Measurements from ENCODE around the gene ARPC1A. TPM values are rescaled to one million over a fixed set of nuclear protein-coding genes. Genes with fewer than 3 reads are reported as not detected.
"Not testable (repeated sequence)": the region's sequence is repeated elsewhere in the genome, so short reads cannot be mapped to it uniquely, and the experiment has no call there.

ARPC1A gene
- 161 TPM for total RNA-seq
- long read RNA-seq, transcript ARPC1A-201 (10 exons, 1,565 nt): major isoform, 317 of 356 reads
- long read RNA-seq, partial matches to known transcripts: 28 of 356 reads
- long read RNA-seq, other reads (novel, unspliced or antisense): 11 of 356 reads

DNA sequence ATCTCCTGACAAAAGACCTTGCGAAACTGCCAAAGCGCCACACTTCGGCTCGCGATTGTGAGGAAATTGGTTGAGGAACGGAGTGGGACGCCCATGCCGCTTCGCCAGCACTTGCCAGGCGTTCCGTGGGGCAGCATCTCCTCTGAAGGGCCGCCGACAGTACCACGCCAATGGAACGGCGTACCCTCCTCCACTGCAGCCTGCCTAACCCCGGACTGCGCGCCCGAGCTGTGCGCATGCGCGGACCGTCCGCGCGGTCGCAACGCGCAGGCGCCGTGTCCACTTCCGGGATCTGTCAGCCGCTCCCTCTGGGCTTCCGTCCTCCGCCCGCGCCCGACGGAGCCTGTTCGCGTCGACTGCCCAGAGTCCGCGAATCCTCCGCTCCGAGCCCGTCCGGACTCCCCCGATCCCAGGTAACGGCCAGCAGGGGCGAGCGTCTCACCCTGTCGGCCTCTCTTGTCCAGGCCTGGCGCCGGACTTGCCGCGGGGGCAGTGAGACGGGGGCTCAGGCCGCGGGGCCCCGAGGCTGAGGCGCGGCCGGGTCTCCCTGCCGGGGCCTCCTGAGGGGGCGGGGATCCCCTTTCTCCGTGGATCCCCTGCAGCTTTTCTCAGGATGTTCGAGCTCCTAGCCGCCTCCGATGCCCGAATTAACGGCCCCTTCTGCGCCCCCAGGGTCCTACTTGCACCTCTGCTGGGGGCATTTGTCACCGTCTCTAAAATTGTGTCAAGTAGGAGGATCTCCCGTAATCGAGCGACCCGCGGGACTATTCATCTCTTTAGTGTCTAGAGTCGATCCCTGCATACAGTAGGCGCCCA, at the start of gene ARPC1A:
TSS of gene ARPC1A (plus strand) at position 307 of the 816 bp plus-strand sequence. CDS start 7,456 bp downstream, outside the sequence.
- DNase-seq (peak; percentile 95), ATAC-seq (peak; percentile 94)
- intact Hi-C loops (cut with micrococcal nuclease): no loop called here

DNA sequence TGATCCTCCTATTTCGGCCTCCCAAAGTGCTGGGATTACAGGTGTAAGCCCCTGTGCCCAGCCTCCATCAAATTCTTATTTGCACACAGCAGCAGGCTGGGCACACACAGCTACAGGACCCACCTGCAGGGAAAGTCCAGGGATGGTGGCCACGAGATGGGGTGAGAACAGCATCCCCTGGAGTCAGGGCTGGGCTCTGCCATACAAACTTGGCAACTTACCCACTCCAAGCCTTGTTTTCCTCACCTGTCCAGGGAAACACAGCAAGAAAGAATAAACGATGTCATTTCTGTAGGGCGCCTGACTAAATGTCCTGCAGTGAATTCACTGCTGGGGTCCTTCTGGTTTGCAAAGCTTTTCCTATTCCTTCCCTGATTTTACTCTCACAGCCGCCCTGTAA, 47.5 kb upstream of the ARPC1A start:
- DNase-seq (no peak), ATAC-seq (no peak)
- intact Hi-C loops (cut with micrococcal nuclease): no loop called here

DNA sequence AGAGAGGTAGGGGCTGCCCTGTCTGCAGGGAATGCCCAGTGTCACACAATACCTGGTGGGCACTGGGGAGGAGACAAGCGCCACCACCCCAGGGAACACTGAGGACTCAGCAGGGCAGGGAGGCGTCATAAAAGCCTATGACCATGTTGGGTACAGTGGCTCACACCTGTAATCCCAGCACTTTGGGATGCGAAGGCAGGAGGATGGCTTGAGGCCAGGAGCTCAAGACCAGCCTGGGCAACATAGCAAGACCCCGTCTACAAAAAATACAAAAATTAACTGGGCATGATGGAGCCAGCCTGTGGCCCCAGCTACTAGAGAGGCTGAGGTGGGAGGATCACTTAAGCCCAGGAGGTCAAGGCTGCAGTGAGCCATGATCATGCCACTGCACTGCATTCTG, 41.5 kb upstream of the ARPC1A start:
- intact Hi-C loops (cut with micrococcal nuclease); ATAC-seq; DNase-seq: not testable (repeated sequence)

DNA sequence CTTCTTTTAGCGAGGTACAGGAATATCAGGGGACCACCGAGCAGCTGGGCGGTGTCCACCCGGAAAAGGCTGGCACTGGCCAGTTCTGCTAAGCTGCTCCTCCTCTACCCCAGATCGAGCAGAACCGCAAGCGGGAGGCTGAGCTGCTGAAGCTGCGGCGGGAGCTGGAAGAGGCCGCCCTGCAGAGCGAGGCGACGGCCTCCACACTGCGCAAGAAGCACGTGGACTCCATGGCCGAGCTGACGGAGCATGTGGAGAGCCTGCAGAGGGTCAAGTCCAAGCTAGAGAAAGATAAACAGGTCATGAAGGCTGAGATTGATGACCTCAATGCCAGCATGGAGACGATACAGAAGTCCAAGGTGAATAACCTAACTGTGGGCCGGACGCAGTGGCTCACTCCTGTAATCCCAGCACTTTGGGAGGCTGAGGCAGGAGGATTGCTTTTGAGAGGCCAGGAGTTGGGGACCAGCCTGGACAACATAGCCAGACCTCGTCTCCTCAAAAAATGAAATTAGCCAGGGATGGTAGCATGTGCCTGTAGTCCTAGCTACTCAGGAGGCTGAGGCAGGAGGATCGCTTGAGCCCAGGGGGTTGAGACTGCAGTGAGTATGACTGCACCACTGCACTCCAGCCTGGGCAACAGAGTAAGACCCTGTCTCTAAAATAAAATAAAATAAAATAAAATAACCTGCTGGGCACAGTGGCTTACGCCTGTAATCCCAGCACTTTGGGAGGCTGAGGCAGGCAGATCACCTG, 37.7 kb upstream of the ARPC1A start:
- intact Hi-C loops (cut with micrococcal nuclease): no loop called here
- ATAC-seq (no peak), DNase-seq (no peak)

DNA sequence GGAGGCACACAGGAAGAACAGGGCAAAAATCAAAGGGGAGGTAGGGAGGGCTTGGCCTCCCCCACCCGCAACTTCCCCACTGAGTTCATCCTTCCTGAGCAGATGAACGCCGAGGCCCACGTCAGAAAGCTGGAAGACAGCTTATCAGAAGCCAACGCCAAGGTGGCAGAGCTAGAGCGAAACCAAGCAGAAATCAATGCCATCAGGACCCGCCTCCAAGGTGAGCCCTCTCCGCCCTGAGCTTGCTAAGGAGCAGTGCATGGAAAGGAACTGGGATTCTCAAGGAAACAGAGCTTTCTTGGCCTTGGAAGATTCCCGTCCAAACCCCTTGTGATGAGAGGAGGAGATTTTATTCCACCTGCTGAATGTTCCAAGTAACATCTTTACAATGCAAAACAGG, 36.5 kb upstream of the ARPC1A start:
- DNase-seq: no peak
- intact Hi-C loops (cut with micrococcal nuclease): no loop called here
- ATAC-seq: no peak

DNA sequence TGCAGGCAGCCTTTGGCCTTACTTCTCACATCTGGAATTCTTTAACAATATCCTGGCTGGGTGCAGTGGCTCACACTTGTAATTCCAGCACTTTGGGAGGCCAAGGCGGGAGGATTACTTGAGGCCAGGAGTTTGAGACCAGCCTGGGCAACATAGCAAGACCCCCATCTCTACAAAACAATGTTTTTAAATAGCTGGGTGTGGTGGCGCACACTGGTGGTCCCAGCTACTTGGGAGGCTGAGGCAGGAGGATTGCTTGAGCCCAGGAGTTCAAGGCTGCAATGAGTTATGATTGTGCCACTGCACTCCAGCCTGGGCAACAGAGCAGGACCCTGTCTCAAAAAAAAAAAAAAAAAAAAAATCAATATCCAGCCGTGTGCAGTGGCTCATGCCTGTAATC, 35.5 kb upstream of the ARPC1A start:
- DNase-seq; intact Hi-C loops (cut with micrococcal nuclease); ATAC-seq: not testable (repeated sequence)

DNA sequence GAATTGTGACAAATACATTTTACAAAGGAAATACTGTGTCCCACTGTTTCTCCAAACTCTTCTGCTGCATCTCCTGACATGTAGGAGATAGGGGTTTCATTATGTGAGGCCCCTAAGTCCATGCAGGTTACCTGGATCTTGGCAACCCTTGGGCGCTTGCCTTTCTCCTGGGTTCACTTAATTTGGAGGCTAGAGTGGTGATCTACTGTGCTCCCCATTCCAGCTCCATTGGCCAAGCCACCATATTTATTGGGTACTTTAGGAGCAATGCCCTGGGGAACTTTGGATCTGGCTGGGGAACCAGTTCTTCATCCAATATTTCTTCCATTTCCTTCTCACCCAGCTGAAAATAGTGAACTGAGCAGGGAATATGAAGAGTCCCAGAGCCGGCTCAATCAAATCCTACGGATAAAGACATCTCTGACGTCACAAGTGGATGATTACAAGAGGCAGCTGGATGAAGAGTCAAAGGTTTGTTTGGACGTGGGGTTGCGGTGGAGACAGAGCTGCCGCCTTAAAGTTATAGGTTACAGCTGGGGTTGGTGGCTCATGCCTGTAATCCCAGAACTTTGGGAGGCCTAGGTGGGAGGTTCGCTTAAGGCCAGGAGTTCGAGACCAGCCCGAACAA, 34.6 kb upstream of the ARPC1A start:
- intact Hi-C loops (cut with micrococcal nuclease): no loop called here
- ATAC-seq: no peak
- no peak for DNase-seq

DNA sequence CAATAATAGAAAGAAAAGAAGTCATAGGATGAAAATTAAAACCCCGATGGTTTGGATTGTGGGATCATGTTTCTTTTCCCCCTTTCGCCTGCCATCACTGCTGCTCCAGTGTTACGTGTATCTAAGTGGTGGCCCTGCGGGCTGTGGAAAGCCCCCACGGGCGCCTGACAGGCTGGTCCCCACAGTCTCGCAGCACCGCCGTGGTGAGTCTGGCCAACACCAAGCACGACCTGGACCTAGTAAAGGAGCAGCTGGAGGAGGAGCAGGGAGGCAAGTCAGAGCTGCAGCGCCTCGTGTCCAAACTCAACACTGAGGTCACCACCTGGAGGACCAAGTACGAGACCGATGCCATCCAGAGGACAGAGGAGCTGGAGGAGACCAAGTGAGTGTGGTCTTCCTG, 33.6 kb upstream of the ARPC1A start:
- intact Hi-C loops (cut with micrococcal nuclease): no loop called here
- no peak for ATAC-seq

DNA sequence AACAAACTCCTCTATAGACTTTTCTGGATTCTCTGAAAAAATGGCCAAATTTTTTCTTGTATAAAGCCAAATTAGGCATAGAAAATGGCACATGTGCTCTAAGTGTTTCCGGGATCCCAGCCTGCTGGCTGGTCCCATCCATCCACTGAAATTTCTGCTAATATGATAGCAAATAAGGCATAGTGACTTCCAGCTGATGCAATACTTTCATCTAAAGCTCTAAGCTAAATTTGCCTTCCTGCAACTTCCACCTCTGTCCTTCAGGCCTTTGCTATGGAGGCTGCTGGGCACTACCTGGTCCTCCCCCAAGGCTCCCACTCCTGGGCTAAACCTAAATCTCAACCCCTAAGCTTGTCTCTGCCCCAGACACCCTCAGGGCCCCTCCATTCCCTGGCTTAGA, 32.5 kb upstream of the ARPC1A start:
- ATAC-seq (no peak), DNase-seq (no peak)
- intact Hi-C loops (cut with micrococcal nuclease): no loop called here

More for the DNA sequence above, 33.6 kb upstream of the ARPC1A start:
- no peak for DNase-seq

DNA sequence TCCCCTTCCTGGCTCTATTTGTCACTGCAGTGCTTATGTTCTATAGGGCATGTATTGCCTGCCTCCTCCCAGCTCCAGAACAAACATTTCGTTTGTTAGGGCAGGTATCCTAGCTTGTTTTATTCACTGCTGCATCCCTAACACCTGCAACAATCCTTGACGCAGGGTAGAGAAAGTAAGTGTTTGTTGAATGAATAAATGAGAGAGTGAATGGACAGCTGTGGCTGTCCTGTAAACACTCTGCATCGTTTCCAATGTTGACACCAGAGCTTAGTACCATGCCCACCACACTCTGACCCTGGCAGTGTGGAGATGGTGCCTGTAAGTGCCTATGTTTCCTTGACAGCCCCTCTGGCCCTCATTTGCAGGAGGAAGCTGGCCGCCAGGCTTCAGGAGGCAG, 32.0 kb upstream of the ARPC1A start:
- intact Hi-C loops (cut with micrococcal nuclease): no loop called here
- no peak for DNase-seq

DNA sequence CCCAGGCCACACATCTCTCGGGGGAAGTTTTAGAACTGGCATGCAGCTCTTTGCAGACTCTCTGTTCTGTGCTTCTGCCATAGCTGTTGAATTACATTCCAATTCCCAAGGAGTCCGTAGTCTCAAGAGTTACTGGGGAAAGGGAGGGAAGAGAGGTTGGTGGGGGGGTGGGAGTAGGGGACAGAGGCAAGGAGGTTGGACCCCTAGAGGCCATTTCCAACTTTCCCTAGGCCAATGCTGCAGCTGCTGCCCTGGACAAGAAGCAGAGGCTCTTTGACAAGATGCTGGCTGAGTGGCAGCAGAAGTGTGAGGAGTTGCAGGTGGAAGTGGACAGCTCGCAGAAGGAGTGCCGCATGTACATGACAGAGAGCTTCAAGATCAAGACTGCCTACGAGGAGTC, 29.2 kb upstream of the ARPC1A start:
- no peak for ATAC-seq
- intact Hi-C loops (cut with micrococcal nuclease): no loop called here
- no peak for DNase-seq

More for the DNA sequence above, 32.0 kb upstream of the ARPC1A start:
- no peak for ATAC-seq

DNA sequence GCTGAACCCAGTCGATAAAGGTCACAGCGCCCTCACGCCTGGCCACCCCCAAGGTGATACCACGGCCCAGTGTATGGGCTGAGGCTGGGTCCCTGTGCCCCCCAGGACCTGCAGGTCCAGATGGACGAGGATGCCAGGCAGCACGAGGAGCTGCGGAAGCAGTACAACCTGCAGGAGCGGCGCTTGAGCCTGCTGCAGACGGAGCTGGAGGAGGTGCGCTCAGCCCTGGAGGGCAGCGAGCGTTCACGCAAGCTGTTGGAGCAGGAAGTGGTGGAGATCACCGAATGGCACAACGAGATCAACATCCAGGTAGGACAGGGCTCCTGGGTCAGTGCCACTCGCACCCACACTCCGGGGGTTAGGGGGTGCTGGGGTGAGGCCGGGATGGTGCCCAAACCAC, 24.2 kb upstream of the ARPC1A start:
- ATAC-seq (no peak), DNase-seq (peak; percentile 12)
- intact Hi-C loops (cut with micrococcal nuclease): no loop called here

DNA sequence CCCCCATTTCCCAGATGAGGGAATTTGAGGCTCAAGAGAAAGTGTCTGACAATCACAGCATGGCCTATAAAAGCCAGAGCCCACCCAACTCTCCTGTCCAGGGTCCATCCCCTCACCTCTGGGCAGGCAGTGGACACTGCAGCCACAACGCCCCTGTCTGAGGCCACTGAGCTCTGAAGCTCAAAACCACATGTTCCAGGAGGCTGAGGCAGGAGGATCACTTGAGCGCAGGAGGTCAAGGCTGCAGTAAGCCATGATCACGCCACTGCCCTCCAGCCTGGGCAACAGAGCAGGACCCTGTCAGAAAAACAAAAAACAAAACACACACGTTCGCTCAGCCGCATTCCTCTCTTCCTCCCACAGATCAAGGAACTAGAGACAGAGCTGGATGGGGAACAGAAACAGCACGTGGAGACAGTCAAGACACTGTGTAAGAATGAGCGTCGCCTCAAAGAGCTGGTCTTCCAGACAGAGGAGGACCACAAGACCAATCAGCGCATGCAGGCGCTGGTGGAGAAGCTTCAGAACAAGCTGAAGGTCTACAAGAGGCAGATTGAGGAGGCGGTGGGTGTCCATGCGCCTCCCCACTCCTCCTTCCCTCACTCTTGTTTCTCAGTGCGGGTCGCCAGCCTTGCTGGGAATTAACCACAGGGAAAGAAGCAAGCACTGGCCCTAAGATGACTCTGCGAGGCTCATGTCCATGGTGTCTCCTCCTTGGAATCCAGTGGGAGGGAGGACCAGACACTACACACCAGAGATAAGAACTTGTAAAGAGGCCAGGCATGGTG, 20.0 kb upstream of the ARPC1A start:
- DNase-seq: no peak
- ATAC-seq: no peak
- intact Hi-C loops (cut with micrococcal nuclease): no loop called here

DNA sequence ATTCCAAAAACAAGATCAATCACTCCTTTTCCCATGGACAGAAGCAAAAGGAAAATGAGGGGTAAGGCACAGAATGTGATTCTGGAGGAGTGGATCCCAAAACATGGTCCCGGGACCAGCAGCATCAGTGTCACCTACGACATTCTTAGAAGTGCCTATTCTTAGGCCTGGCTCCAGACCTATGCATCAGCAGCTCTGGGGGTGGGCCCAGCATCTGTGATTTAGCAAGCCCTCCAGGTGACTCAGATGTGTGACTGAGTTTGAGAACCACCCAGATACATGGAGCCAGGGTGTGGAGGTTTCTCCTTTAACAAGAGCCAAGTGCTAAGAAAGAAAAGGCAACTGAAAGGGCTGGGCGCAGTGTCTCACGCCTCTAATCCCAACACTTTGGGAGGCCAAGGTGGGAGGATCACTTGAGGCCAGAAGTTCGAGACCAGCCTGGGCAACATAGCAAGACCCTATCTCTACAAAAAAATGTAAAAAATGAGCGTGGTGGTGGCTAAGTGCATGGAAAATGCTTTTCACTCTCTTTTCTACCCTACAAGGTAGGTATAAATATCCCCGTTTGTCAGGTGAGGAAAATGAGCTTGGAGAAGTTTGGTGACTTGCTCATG, 17.1 kb upstream of the ARPC1A start:
- intact Hi-C loops (cut with micrococcal nuclease): no loop called here
- ATAC-seq: no peak
- DNase-seq: no peak

DNA sequence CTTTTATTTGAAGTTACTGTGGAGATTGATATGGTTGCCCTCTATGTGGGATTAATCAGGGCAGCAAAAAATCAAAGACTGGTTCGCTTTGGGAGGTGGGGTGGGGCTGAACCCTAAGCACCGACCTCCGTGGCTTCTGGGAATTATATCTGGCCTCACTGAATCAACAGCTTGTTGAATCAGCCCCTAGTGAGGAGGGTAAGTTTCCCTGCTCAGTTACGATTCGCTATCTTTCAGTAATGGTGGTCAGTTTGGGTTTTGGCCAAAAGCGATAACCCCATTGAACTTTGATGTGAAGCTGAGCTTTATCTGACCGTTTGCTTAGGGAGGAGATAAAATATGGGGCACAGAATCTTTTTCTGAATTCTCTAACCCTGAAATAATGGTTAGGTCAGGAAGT, 16.6 kb upstream of the ARPC1A start:
- ATAC-seq: no peak
- intact Hi-C loops (cut with micrococcal nuclease): no loop called here
- no peak for DNase-seq

DNA sequence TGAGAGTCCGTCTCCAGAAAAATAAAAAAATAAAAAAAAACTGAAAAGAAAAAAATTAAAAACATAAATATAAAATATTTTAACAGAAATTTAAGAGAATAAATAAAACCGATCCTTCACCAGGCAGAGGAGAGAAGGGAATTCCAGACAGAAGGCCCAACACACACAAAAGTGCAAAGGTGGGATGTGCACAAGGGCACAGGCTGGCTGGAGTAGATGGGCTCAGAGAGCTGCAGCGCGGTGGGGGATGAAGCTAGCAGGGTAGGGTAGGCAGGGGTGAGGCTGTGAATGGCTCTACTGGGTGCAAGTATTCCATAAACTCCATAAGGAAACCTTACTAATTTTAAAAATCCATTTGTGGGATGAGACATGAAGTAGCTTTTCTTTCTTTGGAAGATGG, 15.7 kb upstream of the ARPC1A start:
- intact Hi-C loops (cut with micrococcal nuclease): no loop called here
- no peak for DNase-seq
- no peak for ATAC-seq

DNA sequence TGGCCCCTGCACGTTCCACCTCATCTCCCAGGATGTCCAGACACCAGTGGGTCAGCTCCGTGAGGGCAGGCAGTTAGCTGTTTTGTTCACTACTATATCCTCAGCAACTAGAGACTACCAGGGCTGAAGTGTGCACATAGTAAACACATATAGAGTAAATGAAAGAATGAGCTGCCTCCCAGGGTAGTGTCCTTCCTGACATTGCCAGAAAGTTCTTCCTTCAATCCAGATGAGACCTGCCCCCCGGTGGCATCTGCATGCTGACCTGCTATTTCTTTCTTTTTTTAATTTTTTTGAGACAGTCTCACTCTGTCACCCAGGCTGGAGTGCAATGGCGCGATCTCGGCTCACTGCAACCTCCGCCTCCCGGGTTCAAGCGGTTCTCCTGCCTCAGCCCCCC, 14.0 kb upstream of the ARPC1A start:
- no peak for DNase-seq
- intact Hi-C loops (cut with micrococcal nuclease): loop anchor here (2.0 kb wide), 1 partner anchor 271 kb away; no protein-coding TSS in a partner anchor
- no peak for ATAC-seq

DNA sequence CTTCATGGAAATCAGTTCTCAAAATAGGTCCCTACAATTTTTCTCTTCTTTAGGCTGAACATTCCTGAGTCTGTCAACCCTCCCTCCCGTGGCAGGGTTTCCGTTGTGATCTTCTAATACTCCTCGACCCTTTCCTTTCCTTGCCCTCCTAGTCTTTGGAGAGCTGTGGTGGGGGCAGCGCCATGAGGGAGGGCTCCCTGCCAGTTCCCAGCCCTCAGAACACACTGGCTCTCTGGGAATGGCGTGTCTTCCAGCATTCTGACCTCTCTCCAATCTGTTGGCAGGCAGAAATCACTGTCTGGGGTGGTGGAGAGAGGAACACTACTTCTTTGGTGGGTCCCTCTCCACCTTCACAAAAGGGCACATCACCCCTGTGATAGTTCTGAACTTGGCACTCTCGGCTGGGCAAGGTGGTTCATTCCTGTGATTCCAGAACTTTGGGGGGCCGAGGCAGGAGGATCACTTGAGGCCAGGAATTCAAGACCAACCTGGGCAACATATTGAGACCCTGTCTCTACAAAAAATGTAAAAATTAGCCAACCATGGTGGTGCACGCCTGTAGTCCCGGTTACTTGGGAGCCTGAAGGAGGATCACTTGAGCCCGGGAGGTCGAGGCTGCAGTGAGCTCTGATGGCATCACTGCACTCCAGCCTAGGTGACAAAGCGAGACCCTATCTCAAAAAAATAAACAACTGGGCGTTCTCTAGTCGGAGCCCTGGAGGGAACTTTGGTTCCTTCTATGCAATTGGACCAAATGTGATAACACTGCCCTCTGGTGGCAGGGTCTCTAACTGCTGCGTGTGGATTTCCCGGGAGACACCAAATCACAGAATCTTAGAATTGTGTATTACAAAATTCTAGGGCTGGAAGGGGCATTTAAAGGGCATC, 13.1 kb upstream of the ARPC1A start:
- DNase-seq: peak; percentile 74
- intact Hi-C loops (cut with micrococcal nuclease): loop anchor here (2.0 kb wide), 1 partner anchor 272 kb away; no protein-coding TSS in a partner anchor
- ATAC-seq: peak; percentile 75
